Measurements from ENCODE around the gene PCDHGA7.

PCDHGA7 gene

GRCh38 chr5:141363952-141364660 is 18.4 kb upstream of the PCDHGA7 start, which contains the start of gene PCDHGA5:
Gene PCDHGA5, plus strand, starts transcription at chr5:141364162. Its CDS starts 169 bp downstream, at chr5:141364331.
- H3K4me3 ChIP-seq (ENCODE audit: low read depth, low read length), result no peak within 1 kb of the TSS
- no peak for DNase-seq
- H3K36me3 ChIP-seq, result peaks cover 42% of the 10 kb centered on the region
- H3K4me1 ChIP-seq, result no peaks in the 10 kb centered on the region
- H3K9me3 ChIP-seq, result no peaks in the 10 kb centered on the region; the same call in none of the 2 replicates
- no peaks in the 10 kb centered on the region for H3K27me3 ChIP-seq
- TF ChIP-seq CTCF (IDR thresholded peaks at IDR 0.05; ENCODE audit: low read depth, low read length), result 0 out of 2 replicates have a peak, but pooled peaks have one; percentile 6

GRCh38 chr5:141366016-141366896 is 16.3 kb upstream of the PCDHGA7 start:
- TF ChIP-seq CTCF (IDR thresholded peaks at IDR 0.05; ENCODE audit: low read depth, low read length), result no peak
- DNase-seq, result no peak
- Histone ChIP-seq H3K27me3 (no peaks in the 10 kb centered on the region), H3K9me3 (no peaks in the 10 kb centered on the region; the same call in 1 of the 2 replicates), H3K36me3 (peaks cover 41% of the 10 kb centered on the region), H3K4me3 (ENCODE audit: low read depth, low read length) (no peak overlapping the region), H3K4me1 (no peaks in the 10 kb centered on the region)

- no peak for DNase-seq
- Histone ChIP-seq H3K9me3 (peaks cover 2% of the 10 kb centered on the region; the same call in 1 of the 2 replicates), H3K4me1 (no peaks in the 10 kb centered on the region), H3K27me3 (no peaks in the 10 kb centered on the region), H3K36me3 (peaks cover 37% of the 10 kb centered on the region), H3K4me3 (ENCODE audit: low read depth, low read length) (no peak within 1 kb of the TSS)
- no peak for TF ChIP-seq CTCF (IDR thresholded peaks at IDR 0.05; ENCODE audit: low read depth, low read length)
Observed at GRCh38 chr5:141369994-141370848, 12.3 kb upstream of the PCDHGA7 start, which contains the start of gene PCDHGB3. Gene PCDHGB3, plus strand, starts transcription at chr5:141370242. Its CDS starts 153 bp downstream, at chr5:141370395.

- TF ChIP-seq CTCF (IDR thresholded peaks at IDR 0.05; ENCODE audit: low read depth, low read length), result no peak
- peaks cover 29% of the 10 kb centered on the region for H3K36me3 ChIP-seq
- H3K4me1 ChIP-seq, result no peaks in the 10 kb centered on the region
- no peak for DNase-seq
- no peaks in the 10 kb centered on the region for H3K27me3 ChIP-seq
- no peak overlapping the region for H3K4me3 ChIP-seq (ENCODE audit: low read depth, low read length)
- peaks cover 2% of the 10 kb centered on the region; the same call in 1 of the 2 replicates for H3K9me3 ChIP-seq
Observed at GRCh38 chr5:141371572-141372475, 10.7 kb upstream of the PCDHGA7 start.

- H3K36me3 ChIP-seq, result peaks cover 29% of the 10 kb centered on the region
- no peaks in the 10 kb centered on the region for H3K27me3 ChIP-seq
- no peak for TF ChIP-seq CTCF (IDR thresholded peaks at IDR 0.05; ENCODE audit: low read depth, low read length)
- peaks cover 2% of the 10 kb centered on the region; the same call in 1 of the 2 replicates for H3K9me3 ChIP-seq
- no peak within 1 kb of the TSS for H3K4me3 ChIP-seq (ENCODE audit: low read depth, low read length)
- DNase-seq, result no peak
- no peaks in the 10 kb centered on the region for H3K4me1 ChIP-seq
Observed at GRCh38 chr5:141373673-141374317, 8.7 kb upstream of the PCDHGA7 start, which contains the start of gene PCDHGA6. Gene PCDHGA6, plus strand, starts transcription at chr5:141373891. Its CDS starts 193 bp downstream, at chr5:141374084.
